ENCODE data around the gene BCDIN3D.
"Not testable (repeated sequence)": the region's sequence is repeated elsewhere in the genome, so short reads cannot be mapped to it uniquely, and the experiment has no call there.

Gene BCDIN3D

GRCh38 chr12:49885663-49886461 is 43.0 kb upstream of the BCDIN3D start:
- Histone ChIP-seq H3K27ac (no peak overlapping the region), H3K27me3 (no peaks in the 10 kb centered on the region), H4K20me1 (no peaks in the 10 kb centered on the region), H3K4me2 (no peak overlapping the region), H3K4me1 (no peaks in the 10 kb centered on the region), H3K36me3 (no peaks in the 10 kb centered on the region), H3K9me3 (no peaks in the 10 kb centered on the region), H3K9ac (no peak overlapping the region), H3K4me3 (no peak overlapping the region)
- TF ChIP-seq Cebpa-rat (IDR thresholded peaks at IDR 0.05) = no peak

- no peak overlapping the region for H3K4me2 ChIP-seq
- no peak overlapping the region for H3K9ac ChIP-seq
- no peaks in the 10 kb centered on the region for H3K27me3 ChIP-seq
- no peaks in the 10 kb centered on the region for H4K20me1 ChIP-seq
- no peak overlapping the region for H3K4me3 ChIP-seq
- no peaks in the 10 kb centered on the region for H3K36me3 ChIP-seq
- no peaks in the 10 kb centered on the region for H3K9me3 ChIP-seq
- no peaks in the 10 kb centered on the region for H3K4me1 ChIP-seq
- no peak for TF ChIP-seq Cebpa-rat (IDR thresholded peaks at IDR 0.05)
- H3K27ac ChIP-seq = no peak overlapping the region
Measured at GRCh38 chr12:49885118-49885517, 42.2 kb upstream of the BCDIN3D start.

- Histone ChIP-seq H3K4me1 (no peaks in the 10 kb centered on the region), H3K27me3 (no peaks in the 10 kb centered on the region), H3K9me3 (no peaks in the 10 kb centered on the region), H3K4me2 (no peak overlapping the region), H3K4me3 (no peak overlapping the region), H3K9ac (no peak overlapping the region), H4K20me1 (no peaks in the 10 kb centered on the region), H3K27ac (no peak overlapping the region), H3K36me3 (no peaks in the 10 kb centered on the region)
- TF ChIP-seq Cebpa-rat (IDR thresholded peaks at IDR 0.05) = no peak
Measured at GRCh38 chr12:49882851-49883464, 40.1 kb upstream of the BCDIN3D start.

- Histone ChIP-seq H4K20me1 (no peaks in the 10 kb centered on the region), H3K9ac (no peak overlapping the region), H3K4me2 (no peak overlapping the region), H3K9me3 (no peaks in the 10 kb centered on the region), H3K36me3 (no peaks in the 10 kb centered on the region), H3K4me3 (no peak overlapping the region), H3K27ac (no peak overlapping the region), H3K4me1 (no peaks in the 10 kb centered on the region), H3K27me3 (no peaks in the 10 kb centered on the region)
- TF ChIP-seq Cebpa-rat (IDR thresholded peaks at IDR 0.05) = no peak
Measured at GRCh38 chr12:49882248-49882850, 39.4 kb upstream of the BCDIN3D start.

GRCh38 chr12:49881415-49882247 is 38.7 kb upstream of the BCDIN3D start:
- Histone ChIP-seq H3K27ac (no peak overlapping the region), H3K9ac (no peak overlapping the region), H3K9me3 (no peaks in the 10 kb centered on the region), H3K4me3 (no peak overlapping the region), H3K36me3 (no peaks in the 10 kb centered on the region), H3K4me1 (no peaks in the 10 kb centered on the region), H3K27me3 (no peaks in the 10 kb centered on the region), H3K4me2 (no peak overlapping the region), H4K20me1 (no peaks in the 10 kb centered on the region)
- TF ChIP-seq Cebpa-rat (IDR thresholded peaks at IDR 0.05) = no peak

- Histone ChIP-seq H3K4me2 (no peak overlapping the region), H3K4me1 (no peaks in the 10 kb centered on the region), H3K27me3 (no peaks in the 10 kb centered on the region), H3K9ac (no peak overlapping the region), H3K4me3 (no peak overlapping the region), H3K27ac (no peak overlapping the region), H4K20me1 (no peaks in the 10 kb centered on the region), H3K9me3 (no peaks in the 10 kb centered on the region), H3K36me3 (no peaks in the 10 kb centered on the region)
- TF ChIP-seq Cebpa-rat (IDR thresholded peaks at IDR 0.05) = no peak
Measured at GRCh38 chr12:49880756-49881414, 38.0 kb upstream of the BCDIN3D start.

- not testable (repeated sequence) for H3K27me3 ChIP-seq, H3K9ac ChIP-seq, H3K4me1 ChIP-seq, H3K9me3 ChIP-seq, H3K27ac ChIP-seq, H3K4me3 ChIP-seq, H4K20me1 ChIP-seq, H3K36me3 ChIP-seq, H3K4me2 ChIP-seq
Measured at GRCh38 chr12:49879065-49879464, 36.2 kb upstream of the BCDIN3D start.

- TF ChIP-seq Cebpa-rat (IDR thresholded peaks at IDR 0.05) = no peak
- no peaks in the 10 kb centered on the region for H3K4me1 ChIP-seq
- no peak overlapping the region for H3K4me2 ChIP-seq
- no peaks in the 10 kb centered on the region for H4K20me1 ChIP-seq
- no peak overlapping the region for H3K9ac ChIP-seq
- no peak overlapping the region for H3K4me3 ChIP-seq
- H3K27me3 ChIP-seq = no peaks in the 10 kb centered on the region
- H3K36me3 ChIP-seq = no peaks in the 10 kb centered on the region
- no peaks in the 10 kb centered on the region for H3K9me3 ChIP-seq
- no peak overlapping the region for H3K27ac ChIP-seq
Measured at GRCh38 chr12:49878021-49878420, 35.1 kb upstream of the BCDIN3D start.

GRCh38 chr12:49877066-49877465 is 34.2 kb upstream of the BCDIN3D start:
- H4K20me1 ChIP-seq = no peaks in the 10 kb centered on the region
- H3K36me3 ChIP-seq = no peaks in the 10 kb centered on the region
- TF ChIP-seq Cebpa-rat (IDR thresholded peaks at IDR 0.05) = no peak
- no peak overlapping the region for H3K9ac ChIP-seq
- no peak overlapping the region for H3K4me2 ChIP-seq
- H3K27me3 ChIP-seq = no peaks in the 10 kb centered on the region
- H3K27ac ChIP-seq = no peak overlapping the region
- no peak overlapping the region for H3K4me3 ChIP-seq
- H3K4me1 ChIP-seq = no peaks in the 10 kb centered on the region
- no peaks in the 10 kb centered on the region for H3K9me3 ChIP-seq
